ENCODE results near the gene C13orf42. TPM values are rescaled to one million over a fixed set of nuclear protein-coding genes. Genes with fewer than 3 reads are reported as not detected.
"Not testable (repeated sequence)": the region's sequence is repeated elsewhere in the genome, so short reads cannot be mapped to it uniquely, and the experiment has no call there.

The C13orf42 gene
- total RNA-seq, 4 donors from 2014 or later, result not detected

GRCh38 chr13:51096131-51096530 is 14.9 kb downstream of the C13orf42 start:
- intact Hi-C loops (cut with DNase I; ENCODE audit: low total_unique reads), result no loop called here
- Histone ChIP-seq H3K36me3 (no peaks in the 10 kb centered on the region), H3K27me3 (no peaks in the 10 kb centered on the region), H3K27ac (no peak overlapping the region), H3K4me1 (no peaks in the 10 kb centered on the region), H3K9me3 (no peaks in the 10 kb centered on the region), H3K4me3 (no peak overlapping the region)
- TF ChIP-seq CTCF (IDR thresholded peaks at IDR 0.05) (no peak), POLR2A (IDR thresholded peaks at IDR 0.05) (no peak)
- no peak for DNase-seq

GRCh38 chr13:51093574-51093973 is 17.5 kb downstream of the C13orf42 start:
- intact Hi-C loops (cut with DNase I; ENCODE audit: low total_unique reads), result no loop called here
- H3K4me3 ChIP-seq, result no peak overlapping the region
- TF ChIP-seq POLR2A (IDR thresholded peaks at IDR 0.05) (no peak), CTCF (IDR thresholded peaks at IDR 0.05) (no peak)
- H3K36me3 ChIP-seq, result no peaks in the 10 kb centered on the region
- no peaks in the 10 kb centered on the region for H3K9me3 ChIP-seq
- no peaks in the 10 kb centered on the region for H3K4me1 ChIP-seq
- no peaks in the 10 kb centered on the region for H3K27me3 ChIP-seq
- DNase-seq, result no peak
- H3K27ac ChIP-seq, result no peak overlapping the region

- no peaks in the 10 kb centered on the region for H3K9me3 ChIP-seq
- H3K27ac ChIP-seq, result no peak overlapping the region
- TF ChIP-seq CTCF (IDR thresholded peaks at IDR 0.05), result no peak
- no peak for TF ChIP-seq POLR2A (IDR thresholded peaks at IDR 0.05)
- no peaks in the 10 kb centered on the region for H3K4me1 ChIP-seq
- intact Hi-C loops (cut with DNase I; ENCODE audit: low total_unique reads), result no loop called here
- H3K27me3 ChIP-seq, result no peaks in the 10 kb centered on the region
- H3K36me3 ChIP-seq, result no peaks in the 10 kb centered on the region
- DNase-seq, result no peak
- no peak overlapping the region for H3K4me3 ChIP-seq
Observed at GRCh38 chr13:51091839-51092238, 19.2 kb downstream of the C13orf42 start.

- no peak overlapping the region for H3K4me3 ChIP-seq
- DNase-seq, result no peak
- no peak overlapping the region for H3K27ac ChIP-seq
- intact Hi-C loops (cut with DNase I; ENCODE audit: low total_unique reads), result no loop called here
- no peaks in the 10 kb centered on the region for H3K4me1 ChIP-seq
- TF ChIP-seq CTCF (IDR thresholded peaks at IDR 0.05) (no peak), POLR2A (IDR thresholded peaks at IDR 0.05) (no peak)
- no peaks in the 10 kb centered on the region for H3K27me3 ChIP-seq
- H3K9me3 ChIP-seq, result no peaks in the 10 kb centered on the region
- H3K36me3 ChIP-seq, result no peaks in the 10 kb centered on the region
Observed at GRCh38 chr13:51083706-51084105, 27.4 kb downstream of the C13orf42 start.

- intact Hi-C loops (cut with DNase I; ENCODE audit: low total_unique reads); H3K27me3 ChIP-seq; H3K27ac ChIP-seq: not testable (repeated sequence)
Observed at GRCh38 chr13:51080478-51081065, 30.5 kb downstream of the C13orf42 start.

GRCh38 chr13:51071493-51071892 is 39.6 kb downstream of the C13orf42 start:
- H3K36me3 ChIP-seq, result no peaks in the 10 kb centered on the region
- no peak for DNase-seq
- no peaks in the 10 kb centered on the region for H3K27me3 ChIP-seq
- H3K9me3 ChIP-seq, result no peaks in the 10 kb centered on the region
- no peak overlapping the region for H3K4me3 ChIP-seq
- TF ChIP-seq CTCF (IDR thresholded peaks at IDR 0.05) (no peak), POLR2A (IDR thresholded peaks at IDR 0.05) (no peak)
- intact Hi-C loops (cut with DNase I; ENCODE audit: low total_unique reads), result no loop called here
- H3K4me1 ChIP-seq, result no peaks in the 10 kb centered on the region
- no peak overlapping the region for H3K27ac ChIP-seq

More at GRCh38 chr13:51080478-51081065, 30.5 kb downstream of the C13orf42 start:
- not testable (repeated sequence) for H3K36me3 ChIP-seq, H3K9me3 ChIP-seq, DNase-seq, H3K4me1 ChIP-seq, H3K4me3 ChIP-seq
